HG02759 (cell line): ENCODE results near the gene EZR.

Experiments
- ATAC-seq: cut with Tn5 transposase; IDR thresholded peaks from one replicate; pipeline ENCODE4 v1.9.1; 2021; ENCODE audit warnings: mild to moderate bottlenecking, moderate library complexity; ENCODE audit not compliant: unreplicated experiment

EZR gene

DNA sequence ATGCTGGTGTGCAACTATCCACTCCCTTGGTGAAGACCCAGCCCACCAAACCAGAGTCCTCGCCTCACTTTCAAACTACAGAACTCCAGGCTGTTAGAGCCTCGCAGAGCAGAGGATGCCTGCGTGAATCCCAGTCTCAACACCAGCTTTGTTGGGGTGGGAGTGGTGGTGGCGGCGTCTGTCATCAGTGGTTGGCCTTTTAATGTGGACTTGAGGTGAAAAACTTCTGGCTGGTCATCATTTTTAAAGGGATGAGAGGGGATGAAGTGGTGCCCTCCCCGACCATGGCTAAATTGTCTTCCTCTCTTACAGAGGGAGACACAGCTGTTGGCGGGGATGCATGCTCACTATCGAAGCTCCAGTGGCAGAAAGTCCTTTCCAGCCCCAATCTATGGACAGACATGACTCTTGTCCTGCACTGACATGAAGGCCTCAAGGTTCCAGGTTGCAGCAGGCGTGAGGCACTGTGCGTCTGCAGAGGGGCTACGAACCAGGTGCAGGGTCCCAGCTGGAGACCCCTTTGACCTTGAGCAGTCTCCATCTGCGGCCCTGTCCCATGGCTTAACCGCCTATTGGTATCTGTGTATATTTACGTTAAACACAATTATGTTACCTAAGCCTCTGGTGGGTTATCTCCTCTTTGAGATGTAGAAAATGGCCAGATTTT, 54.9 kb downstream of the EZR start:
- ATAC-seq: no peak

DNA sequence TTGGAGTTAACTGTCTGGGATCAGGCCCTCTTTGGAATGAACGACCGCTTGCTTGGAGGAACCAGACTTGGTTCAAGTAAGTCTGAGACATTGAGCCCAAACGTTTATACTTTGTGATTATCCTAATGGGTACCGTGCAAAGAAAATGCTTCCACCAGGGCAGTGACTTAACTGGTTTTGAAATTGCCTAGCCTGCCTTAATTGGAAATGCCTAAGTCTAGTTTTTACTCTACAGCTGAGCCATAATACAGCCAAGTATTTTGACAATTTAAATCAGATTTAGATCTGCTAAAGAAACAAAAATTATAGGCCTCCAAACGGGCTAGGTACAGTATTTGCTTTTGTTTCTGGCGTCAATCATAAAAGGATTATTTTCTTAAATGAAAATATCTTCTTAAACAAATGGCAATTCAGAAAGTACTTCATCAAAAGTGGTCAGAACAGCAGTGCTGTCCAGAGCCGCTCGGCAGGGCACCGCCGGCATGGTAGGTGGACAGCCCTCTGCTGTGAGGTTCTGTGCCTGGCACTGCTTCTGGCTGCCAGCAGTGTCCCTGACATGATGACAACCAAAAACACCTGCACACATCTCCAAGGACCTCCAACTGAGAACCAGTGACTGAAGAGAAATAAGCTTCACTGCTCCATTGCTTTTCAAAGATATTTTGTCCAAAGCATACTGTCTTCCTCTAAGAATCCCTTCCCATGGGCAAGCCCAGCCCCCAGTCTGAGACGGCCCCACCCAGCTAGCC, 55.6 kb downstream of the EZR start:
- no peak for ATAC-seq

DNA sequence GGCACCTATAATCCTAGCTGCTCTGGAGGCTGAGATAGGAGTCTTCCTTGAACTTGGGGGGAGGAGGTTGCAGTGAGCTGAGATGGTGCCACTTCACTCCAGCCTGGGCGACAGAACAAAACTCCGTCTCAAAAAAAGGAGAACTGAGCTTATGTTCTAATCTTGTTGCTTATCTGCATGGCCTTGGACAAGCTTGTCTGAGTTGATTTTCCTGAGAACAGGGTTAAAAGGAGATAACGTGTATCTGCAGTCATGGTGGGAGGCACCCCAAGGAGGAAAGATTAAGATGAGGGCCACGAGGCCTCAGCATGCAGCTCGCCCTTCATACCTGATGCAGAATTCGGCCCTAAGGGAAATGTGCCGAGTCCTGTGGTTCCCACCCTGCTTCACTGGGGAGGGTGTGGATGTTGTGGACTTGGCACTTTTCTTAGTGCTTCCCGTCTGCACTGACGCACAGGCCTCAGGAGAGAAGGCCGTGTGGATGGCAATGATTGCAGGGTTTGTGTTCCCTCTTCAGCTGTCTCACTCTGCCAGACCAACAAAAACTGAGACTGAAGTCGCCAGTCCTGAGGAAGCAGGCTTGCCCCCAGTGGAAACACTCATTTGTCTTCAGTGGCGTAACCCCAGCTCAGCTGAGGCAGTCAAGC, 56.3 kb downstream of the EZR start:
- no peak for ATAC-seq

DNA sequence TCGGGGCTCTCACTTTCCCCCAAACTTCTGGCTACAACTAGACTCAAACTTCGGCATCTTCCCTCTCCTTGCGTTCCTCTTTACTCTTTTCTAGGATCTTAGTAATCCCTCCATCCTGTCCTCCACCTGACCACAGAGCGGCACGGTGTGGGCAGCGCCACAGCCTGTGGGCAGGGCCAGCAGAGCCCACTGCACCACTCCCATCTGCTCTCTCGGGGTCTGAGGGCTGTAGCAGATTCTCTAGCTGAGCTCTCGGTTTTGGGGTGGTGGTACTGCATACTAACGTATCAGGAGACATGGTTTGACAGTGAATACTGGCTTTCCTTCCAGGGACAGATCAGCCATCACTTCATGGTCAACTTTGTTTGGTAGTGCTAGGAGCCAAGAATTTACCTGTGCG, 57.4 kb downstream of the EZR start:
- no peak for ATAC-seq

DNA sequence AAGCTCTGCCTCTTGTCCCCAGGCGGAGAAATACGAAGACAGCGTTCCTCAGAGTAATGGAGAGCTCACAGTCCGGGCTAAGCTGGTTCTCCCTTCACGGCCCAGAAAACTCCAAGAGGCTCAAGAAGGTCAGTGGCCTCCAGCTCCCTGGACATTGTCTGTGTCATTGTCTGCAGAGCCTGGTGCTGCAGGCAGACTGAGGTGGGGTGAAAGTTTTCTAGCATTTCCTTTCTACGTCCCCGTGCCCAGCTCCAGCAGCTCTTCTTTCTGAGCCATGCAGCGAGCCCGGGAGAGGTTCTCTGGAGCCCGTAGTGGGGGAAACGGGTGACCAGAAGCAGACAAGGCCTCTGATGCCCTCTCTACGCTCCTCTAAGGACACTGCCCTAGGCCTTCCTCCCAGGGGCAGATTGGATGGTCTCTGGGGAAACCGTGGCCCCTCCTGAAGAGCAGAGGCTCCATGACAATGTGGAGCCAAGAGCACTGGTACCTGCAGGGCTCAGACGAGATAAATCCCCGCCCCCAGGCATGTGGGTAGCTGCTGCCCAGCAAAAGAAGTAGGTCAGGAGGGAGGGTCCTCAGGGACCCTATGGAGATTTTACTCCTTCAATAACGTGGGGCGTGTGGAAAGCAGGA, 58.4 kb downstream of the EZR start:
- ATAC-seq: no peak

DNA sequence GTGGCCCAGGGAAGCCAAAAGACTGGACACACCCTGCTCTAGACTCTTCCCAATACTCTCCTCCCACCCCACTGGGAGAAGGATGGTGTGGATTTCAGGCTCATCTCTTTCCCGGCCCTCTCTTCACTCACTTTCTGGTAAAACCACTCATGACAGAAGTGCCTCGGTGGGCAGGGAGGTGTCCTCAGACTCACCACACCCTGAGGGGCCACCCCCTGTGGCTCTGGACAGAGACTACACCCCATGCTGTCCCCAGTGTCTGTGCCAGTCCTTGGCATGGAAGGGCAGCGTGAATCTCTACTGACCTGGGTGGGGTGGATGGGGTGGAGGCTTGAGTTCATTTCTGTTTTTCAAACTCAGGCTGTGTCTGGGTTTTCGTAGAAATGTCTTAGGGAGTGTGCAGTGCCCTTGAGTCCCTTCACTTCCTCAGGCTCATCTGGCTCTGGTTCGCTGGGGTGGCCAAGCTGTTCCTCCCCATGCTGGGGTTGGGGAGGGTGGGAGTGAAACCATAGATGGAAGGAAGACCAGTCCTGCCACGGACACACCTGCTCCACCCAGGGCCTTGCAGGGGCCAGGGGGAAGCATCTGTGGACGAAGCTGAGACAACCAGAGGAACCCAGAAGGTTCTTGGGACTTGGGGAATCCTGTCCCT, 59.1 kb downstream of the EZR start:
- no peak for ATAC-seq

DNA sequence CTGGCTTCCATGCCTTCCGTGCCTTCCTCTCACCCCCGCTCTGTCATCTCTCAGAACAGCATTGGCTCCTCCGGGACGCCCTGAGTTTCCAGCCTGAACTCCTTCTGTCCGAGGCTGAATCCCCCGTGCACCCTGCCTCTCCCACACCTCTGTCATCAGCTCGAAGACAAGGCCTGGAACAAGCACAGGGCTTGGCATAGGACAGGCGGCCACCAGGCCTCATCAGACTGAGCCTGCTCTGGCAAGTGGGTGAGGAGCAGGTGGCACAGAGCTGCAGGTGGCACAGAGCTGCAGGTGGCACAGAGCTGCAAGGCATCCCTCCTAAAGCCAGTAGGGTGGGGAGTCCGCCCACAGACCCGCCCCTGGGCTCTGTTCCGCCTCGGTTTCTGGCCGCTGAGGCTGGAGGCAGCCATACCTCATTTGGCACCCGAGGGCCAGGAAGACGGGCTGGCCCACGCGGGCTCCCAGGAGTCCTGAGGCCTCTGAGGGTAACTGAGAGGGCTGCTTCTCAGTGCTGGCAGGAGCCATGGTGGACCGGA, 60.2 kb downstream of the EZR start:
- no peak for ATAC-seq

DNA sequence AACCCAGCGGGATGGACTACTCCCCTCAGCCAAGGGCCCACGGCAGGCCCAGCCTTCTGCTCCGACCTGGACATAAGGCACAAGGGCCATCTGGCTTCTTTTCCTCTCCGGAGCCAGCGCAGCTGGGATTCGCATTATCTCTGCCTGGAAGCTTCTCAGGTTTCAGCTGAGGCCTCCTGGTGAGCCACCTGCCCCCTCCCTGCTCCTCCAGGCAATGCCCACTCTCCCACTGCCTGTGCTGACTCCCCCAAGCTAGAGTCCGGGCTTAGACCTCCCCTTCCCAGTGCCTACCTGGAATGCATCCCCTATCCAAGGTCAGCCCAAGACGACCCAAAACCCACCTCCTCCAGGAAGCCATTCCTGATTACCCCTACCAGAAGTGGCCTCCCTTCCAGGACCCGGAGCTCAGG, 60.7 kb downstream of the EZR start:
- no peak for ATAC-seq

DNA sequence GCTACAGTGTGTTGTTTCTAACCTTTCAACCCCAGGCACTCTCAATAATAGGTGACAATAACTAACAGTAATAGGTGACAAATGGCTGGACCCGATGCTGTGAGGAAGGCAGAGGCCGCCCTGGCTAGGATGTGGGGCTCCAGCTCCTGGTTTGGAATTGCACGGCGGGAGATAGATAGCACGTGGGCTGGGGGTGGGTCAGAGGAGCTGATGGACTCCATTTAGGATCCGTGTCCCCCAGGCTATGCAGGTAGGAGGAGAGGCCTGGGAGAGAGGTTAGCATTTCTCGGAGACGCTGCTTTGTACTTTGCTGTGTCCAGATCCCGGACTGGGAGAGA, 61.4 kb downstream of the EZR start:
- no peak for ATAC-seq

DNA sequence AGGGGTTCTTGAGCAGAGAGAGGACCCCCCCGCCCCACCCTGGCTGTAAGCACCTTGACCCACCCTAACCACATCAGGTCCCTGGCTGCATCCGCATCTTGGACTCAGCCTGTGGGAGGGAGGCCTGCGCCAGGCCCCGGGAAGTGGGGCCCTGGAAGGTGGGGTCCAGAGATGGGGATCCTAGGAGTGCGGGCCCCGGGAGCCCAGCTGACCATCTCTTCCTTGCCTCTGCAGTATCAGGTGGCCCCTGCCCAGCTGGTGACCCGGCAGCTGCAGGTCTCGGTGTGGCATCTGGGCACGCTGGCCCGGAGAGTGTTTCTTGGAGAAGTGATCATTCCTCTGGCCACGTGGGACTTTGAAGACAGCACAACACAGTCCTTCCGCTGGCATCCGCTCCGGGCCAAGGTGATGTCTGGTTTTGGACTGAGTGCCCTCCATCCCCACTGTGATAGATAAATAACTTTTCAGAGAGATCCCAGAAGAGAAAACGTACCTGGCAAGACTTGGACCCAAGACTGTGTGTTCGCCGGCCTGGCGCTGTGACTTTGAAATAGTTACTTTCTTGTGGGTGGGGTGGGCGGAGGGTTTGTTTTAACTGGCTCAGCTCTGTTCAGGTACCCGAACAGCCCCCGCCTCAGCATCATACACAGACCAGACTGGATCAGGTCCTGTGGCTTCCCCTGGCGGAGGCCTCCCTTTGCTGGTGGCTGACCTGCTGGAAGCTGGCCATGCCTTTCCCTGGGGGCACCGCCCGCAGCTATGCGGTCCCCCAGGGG, 62.0 kb downstream of the EZR start:
- no peak for ATAC-seq

DNA sequence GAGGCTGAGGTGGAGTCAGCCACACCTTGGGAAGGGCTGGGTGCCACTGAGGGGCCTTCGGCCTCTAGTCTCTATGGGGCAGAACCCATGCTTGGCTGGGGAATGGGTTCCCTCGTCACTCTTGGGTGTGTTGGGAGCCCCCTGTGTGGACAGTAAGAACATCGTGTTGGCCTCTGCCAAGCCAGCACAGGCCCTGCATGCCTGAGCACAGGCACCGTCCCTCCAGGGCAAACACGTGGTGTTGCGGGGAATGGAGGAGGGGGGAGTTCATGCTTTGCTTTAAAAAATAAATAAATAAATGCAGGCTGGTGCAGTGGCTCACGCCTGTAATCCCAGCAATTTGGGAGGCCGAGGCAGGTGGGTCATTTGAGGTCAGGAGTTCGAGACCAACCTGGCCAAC, 63.0 kb downstream of the EZR start:
- no peak for ATAC-seq

DNA sequence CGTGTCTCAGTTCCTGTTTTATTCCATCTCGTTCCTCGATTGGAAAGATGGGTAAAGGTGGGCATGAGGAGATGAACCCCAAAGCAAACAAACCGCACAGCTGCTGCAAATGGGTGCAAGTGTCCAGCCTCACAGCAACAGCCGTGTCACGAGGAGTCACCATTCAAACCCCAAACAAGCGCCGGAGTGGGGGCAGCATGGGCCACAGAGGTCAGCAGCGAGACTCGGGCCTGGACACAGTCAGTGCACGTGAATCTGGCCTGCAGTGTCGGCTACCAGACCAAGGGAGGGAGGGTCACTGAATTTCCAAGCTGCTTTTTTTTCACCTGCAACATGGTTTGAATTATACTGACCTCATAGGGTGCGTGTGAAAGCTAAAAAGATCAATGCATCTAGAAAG, 63.5 kb downstream of the EZR start:
- ATAC-seq: no peak

DNA sequence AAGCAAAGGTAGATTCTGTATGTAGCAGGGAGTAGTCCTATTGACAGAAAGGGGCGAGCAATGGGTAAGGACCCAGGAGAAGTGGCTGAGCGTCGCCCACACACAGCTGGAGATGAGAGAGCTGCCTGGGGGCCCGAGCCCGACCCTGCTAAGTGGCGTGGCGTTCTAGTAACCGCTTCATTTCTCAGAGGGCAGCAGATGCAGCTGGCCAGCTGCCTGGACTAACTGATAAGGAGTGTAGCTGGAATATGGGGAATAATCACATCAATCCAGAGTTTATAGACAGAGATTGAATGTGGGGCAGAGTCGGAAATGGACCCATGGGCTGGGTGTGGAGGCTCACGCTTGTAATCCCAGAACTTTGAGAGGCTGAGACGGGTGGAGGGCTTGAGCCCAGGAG, 64.4 kb downstream of the EZR start:
- no peak for ATAC-seq

DNA sequence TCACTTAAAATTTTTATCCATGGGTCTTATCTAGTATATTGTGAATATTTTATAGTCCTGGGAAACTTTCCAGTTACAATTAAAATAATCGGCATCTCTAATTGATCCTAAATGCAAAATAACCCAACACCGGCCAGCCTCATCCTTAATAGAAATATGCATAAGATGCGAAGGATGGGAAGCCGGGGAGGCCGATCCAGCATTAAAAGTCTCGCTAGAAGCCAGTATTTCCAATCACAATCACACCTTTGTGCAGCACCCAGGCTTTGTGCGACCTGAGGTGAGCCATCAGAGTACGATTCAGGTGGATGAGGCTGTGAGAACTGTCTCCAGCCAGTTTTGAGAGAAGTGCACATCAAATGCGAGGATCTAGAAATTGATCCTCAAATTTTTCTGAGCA, 65.4 kb downstream of the EZR start:
- ATAC-seq: no peak

DNA sequence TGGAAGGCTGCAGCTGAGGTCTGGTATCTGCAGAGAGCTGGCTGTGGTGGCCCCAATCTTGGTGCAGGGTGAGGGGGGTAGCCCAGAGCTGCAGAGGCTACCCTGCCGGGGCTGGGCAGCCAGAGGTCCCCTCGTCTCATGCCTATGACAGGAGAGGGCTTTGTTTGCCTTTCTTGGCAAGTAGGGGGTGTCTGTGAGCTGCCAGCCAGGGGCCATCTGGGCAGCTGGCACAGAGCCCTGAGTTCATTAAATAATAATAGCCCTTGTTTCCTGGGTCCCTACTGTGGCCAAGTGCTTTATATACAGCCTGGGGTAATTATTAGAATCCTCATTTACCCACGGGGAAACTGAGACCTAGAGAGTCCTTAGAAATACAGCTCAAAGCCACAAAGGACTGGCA, 66.6 kb downstream of the EZR start:
- no peak for ATAC-seq

DNA sequence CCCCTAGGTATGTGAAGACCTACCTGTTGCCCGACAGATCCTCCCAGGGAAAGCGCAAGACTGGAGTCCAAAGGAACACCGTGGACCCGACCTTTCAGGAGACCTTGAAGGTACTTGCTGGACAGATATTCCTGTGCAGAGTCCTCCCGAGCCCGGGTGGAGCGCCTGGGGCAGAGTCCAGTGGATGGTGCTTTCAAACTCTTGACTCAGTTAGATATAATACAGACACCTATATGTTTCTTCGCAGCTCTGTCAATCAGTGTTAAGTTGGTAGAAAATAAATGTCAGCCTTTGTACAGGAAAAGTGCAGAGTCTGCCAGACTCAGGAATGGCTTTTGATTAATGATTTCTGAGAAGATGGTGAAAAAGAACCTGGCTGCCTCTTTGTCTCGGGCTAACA, 67.2 kb downstream of the EZR start:
- ATAC-seq: no peak

DNA sequence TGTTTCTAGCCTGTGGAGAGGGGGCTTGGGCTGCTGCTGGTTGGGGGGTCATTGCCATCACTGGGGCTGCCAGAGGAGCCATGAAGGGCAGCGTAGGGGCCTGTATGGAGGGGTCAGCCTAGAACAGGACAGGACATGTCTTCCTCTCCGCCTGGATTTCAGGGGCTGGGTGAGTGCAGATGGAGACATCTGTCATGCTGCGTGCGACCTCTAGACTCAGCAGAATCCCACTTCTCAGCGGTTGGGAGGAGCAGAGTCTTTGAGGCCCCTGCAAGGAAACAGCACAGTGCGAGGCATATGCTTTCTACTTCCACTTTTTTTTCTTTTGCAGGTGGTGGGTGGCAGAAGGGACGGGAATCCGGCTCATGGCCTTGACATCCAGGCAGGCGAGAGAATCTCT, 67.9 kb downstream of the EZR start:
- no peak for ATAC-seq

DNA sequence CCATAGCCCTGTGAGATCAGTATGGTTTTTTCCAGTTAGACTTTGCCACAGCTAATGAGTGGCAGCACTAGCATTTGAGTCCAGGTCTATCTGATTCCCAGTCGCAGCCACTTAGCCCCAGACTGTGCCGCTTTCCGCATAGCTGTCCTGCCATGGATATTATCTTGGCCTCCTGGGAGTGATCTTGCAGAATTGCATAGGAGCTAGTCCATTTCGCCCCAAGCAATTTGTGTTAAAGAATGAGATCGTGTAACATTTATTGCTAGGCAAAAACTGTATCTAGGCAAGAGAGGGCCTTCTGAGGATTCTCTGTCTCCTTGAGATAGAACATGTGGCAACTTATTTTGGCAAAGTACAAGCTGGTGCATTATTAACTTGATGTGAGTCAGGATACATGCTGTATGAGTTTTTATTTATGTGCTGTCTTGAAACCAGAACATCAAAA, 74.2 kb downstream of the EZR start:
- no peak for ATAC-seq

DNA sequence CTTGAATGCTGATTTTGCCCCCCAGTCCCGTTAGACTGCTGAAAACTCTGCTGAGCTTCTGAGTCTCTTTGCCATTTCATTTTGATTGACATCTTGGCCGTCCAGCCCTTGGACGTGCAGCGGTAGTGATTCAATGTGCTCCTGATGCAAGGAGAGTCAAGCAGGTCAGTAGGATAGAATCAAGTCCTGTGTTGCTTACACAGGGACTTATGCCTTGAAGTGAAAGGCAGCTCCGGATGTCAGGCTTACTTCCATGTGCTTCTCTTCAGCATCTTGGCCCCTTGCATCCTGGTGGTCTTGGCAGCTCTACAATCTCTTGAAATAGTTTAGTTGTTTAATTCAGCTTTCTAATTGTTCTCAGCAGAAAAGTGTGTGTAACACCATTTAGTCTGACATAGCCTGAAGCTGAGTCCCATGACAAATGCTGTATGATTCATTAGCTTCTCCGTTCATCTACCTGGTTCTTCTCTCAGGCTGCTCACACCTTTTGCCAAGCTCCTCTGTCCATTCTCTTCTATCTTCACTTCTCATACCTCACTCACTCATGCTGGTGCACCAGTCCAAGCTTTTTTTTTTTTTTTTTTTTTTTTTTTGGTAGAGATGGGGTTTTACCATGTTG, 76.0 kb downstream of the EZR start:
- ATAC-seq: no peak

DNA sequence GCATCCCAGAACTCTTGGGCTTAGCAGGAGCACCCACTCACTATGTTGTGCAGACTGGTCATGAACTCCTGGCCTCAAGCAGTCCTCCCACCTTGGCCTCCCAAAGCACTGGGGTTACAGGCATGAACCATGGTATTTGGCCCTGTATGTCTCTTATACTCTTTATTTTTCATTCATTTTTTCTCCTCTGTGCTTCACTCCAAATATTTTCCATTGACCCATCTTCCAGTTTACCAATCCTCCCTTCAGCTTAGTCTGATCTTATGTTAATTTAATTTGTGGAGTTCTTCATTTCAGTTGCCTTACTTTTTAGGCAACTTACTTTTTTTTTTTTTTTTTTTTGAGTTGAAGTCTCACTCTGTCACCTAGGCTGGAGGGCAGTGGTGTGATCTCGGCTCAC, 79.5 kb downstream of the EZR start:
- ATAC-seq: no peak
